GM12892 (cell line): ENCODE data around the gene PRKAA2.

Source experiments
- POLR2AphosphoS5 ChIP-seq: IDR thresholded peaks from 2 replicates; pipeline ENCODE4 v1.6.1; 2011; ENCODE audit warnings: low read depth, low read length, control low read depth
- TAF1 ChIP-seq: IDR thresholded peaks from 2 replicates; pipeline ENCODE4 v1.6.1; 2011; ENCODE audit warnings: low read depth, mild to moderate bottlenecking, control low read depth, low read length, borderline replicate concordance

- TF ChIP-seq TAF1 (no peak), POLR2AphosphoS5 (no peak)
Observed at GRCh38 chr1:56715156-56715555, 70.0 kb downstream of the PRKAA2 start.
